NCI-H2227 treated with DMSO at 0.1 percent for 48 hours (cell line): ENCODE results near the gene LILRB3.
"Not testable (repeated sequence)": the region's sequence is repeated elsewhere in the genome, so short reads cannot be mapped to it uniquely, and the experiment has no call there.

Source experiments
- DNase-seq: peaks from one replicate; lab custom pipeline; 2025; lab: John Stamatoyannopoulos, UW

LILRB3 gene

DNA sequence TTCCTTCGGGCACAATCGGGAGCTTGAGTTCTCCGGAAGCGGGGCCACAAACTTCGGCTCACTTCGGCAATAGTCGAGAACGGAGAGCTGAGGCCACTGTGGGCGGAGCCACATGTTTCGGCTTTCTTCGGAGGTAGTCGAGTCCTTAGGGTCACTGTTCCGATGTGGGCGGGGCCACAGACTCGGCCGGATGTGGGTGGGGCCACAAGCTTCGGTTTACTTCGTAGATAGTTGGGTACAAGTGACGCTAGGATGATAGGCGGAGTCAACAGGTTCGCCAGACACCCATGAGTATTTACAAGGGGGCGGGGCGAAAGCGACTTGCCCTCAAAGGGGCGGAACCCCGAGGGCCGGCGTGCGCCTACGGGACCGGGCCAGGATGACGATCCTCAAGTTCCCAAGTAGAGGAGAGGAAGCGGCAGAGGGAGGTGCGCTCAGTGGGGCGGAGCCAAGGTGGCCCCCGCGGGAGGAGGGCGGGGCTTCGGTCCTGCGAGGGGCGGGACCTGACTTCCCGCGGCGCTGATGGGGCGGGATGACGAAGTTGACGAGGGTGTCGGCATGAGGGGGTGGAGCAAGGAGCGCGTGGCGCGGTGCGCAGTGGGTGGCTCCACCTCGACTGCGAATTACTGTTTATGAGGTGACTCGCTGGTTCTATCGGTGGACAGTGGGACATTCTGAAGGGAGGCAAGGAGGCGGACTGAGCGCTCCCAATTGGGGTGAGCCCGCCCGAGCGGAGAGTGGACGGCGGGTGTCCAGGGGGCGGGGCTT, 32.9 kb downstream of the LILRB3 start:
- peak; percentile 100 for DNase-seq

DNA sequence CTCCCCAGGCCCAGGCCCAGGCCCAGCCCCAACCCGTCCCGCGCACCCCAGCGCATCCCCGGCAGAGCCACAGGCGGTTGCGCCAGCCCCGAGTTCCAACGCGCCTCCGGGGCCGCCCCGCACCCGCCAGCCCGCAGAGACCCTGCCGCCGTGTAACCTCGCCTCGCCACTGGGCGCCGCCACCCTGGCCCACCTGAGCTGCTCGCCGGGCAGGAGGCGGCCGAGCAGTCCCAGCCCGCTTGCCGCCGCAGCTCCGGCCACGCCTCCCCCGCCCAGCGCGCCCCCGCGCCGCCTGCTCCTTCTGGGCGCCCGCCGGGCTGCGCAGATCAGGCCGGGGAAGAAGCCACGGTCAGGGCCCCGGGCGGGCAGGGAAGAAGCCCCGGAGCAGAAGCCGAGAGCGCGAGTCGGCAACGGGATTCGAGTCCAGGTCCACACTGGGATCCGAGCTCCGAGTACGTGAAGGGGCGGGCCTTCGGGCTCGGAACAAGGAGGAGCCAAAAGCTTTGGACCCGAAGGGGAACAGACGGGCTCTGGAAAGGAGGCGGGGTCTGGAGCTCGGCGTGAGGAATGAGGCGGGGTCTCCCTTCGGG, 33.6 kb downstream of the LILRB3 start, which contains the start of gene MBOAT7:
Gene MBOAT7, minus strand, starts transcription at position 436 of the 590 bp plus-strand sequence. CDS start 1,072 bp downstream, outside the sequence.
- no peak for DNase-seq

DNA sequence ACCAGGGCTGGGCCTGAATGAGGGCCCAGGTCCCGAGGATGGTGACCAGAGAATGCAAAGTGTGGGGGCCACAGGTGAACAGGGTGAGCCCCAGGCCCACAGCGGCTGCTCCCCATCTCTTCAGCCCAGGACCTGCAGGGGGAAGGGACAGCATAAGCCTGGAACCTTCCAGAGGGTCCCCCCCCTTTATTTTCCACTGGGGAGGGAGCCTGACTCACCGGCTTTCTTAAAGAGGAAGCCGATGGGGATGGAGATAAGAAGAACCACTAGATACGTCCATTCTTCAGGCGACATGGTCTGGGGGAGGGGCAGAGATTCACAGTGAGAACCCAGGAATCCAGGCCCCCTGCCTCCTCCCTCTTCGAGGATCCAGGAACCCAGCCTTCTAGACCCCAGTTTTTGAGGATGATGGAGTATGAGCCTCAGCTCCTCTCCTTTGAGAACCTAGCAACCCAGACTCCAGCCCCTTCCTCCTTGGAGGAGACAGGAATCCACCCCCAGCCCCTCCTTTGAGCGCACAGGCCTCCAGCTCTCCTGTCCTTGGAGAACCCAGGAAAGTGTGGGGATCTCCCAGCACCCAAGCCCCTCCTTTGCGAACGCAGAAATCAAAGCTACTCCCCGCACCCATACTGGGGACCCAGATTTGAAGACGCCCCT, 34.5 kb downstream of the LILRB3 start:
- no peak for DNase-seq

DNA sequence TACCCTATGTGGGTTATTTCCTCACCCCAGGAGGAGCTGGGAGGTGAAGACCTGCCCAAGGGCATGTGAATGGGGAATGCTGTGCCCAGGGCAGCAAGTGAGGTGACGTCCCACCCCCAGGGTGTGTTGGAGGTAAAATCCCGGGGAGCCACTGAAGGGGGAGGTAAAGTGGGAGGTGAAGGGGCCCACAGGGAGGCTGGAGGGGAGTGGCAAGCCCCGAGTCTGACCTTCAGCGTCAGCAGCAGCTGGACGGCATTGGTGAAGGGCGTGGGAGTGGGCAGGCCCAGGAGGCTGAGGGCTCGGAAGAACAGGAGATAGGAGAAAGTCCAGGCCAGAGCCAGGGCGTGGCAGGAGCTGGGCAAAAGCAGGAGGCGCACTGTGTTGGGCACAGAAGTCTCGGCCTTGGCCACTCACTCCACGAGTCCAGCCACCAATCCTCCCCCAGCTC, 35.8 kb downstream of the LILRB3 start:
- no peak for DNase-seq

DNA sequence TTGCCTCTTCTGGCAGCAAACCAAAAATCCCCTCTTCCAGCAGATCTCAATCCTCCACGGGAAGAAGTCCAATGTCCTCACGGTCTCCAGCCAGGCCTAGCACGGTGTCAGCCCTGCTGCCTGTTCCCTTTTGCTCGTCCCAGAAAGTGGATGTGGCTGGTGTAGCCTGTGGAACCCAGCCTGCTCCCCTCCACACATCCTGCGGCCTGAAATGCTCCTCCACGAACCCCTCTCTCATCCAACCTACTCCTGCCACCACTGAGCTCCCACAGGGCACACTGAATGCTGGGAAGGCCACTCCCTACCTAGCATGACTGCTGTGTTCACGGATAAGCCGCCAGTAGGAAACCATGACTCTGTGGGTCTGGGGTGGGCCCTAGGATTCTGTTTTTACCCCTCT, 36.5 kb downstream of the LILRB3 start:
- no peak for DNase-seq

DNA sequence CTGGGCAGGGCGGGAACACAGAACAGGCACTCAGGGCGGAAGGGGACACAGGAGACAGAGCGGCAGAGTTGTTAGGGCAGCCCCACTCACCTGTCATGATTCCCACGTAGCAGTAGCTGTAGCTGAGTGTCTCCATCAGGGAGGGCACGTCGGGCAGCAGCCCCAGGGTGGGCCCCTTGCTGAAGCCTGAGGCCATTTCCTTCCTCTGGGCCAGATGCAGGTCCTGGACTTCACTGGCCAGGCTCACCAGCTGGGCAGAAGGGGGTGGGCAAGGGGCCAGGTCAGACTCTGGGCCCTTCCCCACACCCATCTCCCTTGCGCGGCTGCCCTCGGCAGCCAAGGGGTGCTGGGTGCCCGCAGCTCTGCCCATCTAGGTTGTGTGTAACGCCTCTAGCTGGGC, 39.4 kb downstream of the LILRB3 start:
- no peak for DNase-seq

DNA sequence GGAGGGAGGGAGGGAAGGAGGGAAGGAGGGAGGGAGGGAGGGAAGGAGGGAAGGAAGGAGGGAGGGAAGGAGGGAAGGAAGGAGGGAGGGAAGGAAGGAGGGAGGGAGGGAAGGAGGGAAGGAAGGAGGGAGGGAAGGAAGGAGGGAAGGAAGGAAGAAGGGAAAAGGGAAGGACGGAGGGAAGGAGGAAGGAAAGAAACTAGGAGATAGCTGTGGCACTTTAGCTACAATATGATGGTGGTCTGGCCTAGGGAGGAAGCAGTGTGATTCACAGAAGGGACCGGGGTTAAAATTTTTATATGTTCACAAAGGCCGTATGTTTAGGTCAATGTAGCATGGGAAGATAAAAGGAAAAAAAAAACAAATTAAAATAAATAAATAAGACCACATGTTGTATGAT, 40.9 kb downstream of the LILRB3 start:
- DNase-seq = not testable (repeated sequence)

DNA sequence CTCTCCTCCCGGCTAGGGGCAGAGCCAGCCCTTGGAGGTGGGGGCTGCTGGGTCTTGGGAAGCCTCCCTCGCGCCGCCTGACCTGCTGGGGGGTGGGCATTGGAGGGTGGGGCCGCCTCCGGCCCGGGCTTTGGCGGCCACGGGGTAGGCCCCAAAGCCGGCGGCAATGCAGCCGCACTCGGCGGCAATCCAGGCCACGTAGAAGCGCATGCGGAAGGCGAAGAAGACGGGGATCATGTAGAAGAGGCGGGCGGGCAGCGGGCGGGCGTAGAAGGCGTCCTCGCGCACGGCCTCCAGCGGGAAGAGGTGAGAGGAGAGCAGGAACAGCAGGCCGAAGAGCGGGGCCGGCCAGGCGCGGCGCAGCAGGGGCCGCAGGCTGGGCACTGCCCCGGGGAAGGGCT, 42.1 kb downstream of the LILRB3 start:
- peak; percentile 64 for DNase-seq

DNA sequence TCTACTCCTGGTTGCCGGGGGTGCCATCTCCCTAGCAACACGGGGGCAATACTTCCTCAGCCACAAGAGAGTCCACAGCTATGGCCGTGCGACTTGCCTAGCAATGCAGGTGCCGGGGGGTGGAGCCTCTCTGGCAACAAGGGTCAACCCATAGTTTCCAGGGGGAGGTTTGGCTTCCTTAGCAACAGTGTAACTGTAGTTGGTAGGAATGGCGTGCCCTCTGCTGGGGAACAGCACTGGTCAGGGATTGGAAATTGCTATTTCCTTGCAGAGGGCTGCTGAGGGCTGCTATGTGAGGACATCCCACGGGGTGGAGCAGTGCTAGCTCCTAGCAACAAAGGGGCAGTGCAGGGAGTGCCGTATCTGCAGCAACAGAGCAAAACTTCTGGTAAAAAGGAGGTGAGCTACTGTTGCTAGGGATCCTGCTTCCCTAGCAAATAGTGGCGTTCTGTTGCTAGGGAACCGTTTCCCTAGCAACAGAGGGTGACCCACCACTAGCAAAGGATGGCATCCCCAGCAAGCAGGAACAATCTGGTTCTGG, 42.8 kb downstream of the LILRB3 start:
- DNase-seq = peak; percentile 99

DNA sequence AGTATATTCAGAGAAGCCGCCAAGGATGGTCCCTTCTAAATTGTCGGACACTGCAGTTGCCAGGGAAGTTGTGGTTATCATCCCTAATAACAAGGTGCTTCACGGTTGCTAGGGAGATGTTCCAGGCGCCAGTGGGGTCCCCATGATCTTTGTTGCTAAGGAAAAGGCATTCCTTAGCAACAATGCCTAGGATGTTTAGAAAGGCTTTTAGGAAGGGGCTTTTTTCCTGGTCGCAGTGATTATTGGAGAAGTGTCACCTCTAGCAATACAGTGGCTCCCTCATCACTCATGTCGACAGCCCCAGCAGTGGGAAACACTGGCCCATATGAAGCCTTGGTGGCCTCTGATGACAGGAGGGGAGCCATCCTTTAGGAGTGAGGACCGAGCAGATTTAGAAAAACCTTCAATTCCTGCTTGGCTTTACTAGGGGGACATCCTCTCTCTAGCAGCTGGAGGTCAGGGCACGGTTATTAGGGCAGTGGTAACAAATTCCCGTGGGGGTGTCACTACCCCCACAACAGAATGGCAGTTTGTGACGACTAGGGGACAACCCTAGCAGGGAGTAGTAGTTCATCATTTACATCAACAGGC, 43.5 kb downstream of the LILRB3 start:
- DNase-seq = peak; percentile 69

DNA sequence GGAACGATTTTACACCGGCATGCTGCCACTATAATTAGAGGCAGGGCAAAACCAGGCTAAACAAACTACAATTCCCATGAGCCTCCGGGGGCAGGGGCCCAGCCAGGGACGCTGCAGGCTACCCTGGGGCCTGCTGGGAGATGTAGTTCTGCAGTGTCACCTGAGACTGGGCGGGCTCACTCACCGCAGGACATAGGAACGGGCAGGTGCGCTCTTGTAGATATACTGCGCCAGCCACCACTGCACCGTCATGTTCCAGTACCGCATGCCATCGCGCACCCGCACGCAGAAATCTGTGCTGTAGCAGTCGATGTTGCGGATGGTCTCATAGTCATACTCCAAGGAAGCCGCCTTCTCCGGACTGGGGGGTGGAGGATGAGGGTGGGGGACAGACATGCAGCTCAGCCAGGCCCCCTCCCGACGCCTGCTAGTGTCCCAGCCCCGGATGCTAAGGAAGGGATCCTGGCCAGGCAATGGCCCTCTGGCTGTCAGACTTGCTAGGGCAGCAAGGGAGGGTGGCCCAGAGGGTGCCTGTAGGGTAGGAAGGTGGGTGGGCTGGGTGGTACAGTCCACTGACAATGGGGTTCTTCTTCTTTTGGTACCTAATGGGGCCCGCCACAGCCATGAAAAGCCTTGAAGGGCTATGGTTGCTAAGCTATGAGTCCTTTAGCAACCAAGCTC, 44.1 kb downstream of the LILRB3 start:
- DNase-seq = peak; percentile 67

DNA sequence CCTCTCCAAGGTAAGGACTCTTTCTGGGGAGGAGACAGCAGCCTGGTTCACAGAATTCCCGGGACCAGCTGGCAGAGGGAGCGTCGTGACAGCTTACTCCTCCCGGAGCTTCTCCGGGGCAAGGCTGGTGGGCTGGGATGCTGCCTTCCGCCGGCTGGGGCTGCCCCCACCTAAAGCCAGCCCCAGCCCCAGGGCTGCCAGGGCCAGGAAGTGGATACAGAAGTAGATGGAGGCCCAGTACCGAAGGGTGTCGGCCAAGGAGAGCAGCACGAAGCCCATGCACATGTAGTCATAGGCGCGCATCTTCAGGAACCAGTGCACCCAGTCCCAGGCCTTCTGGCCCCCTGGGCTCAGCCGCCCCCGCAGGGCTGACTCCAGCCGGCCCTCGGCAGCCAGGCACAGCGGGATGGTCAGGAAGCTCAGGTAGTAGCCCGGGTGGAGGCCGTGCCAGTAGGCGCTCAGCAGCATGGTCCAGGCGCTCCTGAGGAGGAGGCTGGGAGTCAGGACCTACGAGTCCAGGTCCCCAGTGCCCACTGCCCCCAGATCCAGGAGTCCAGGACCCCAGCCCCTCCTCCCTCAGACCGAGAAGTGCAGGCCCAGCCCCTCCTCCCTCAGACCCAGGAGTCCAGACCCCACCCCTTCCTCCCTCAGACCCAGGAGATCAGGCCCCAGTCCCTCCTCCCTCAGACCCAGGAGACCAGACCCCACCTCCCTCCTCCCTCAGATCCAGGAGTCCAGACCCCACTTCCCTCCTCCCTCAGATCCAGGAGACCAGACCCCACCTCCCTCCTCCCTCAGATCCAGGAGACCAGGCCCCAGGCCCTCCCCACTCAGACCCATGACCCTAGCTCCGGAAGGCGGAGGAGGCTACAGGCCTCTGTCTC, 48.6 kb downstream of the LILRB3 start:
- DNase-seq = no peak

DNA sequence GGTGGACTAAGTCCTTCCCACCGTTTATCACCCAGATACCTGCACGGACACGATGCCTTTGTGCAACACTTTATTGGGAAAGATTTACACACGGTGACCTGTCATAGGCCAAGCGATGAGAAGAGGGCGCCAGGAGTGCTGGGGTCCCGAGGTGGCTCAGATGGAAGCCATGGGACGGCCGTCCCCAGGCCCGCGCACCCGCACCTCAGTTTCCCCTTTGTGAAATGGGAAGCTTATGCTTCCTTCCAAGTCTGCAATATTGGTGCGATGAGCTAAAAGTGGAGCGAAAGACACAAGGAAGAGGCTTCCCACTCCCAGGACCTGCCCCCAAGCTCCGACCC, 49.5 kb downstream of the LILRB3 start:
- no peak for DNase-seq

DNA sequence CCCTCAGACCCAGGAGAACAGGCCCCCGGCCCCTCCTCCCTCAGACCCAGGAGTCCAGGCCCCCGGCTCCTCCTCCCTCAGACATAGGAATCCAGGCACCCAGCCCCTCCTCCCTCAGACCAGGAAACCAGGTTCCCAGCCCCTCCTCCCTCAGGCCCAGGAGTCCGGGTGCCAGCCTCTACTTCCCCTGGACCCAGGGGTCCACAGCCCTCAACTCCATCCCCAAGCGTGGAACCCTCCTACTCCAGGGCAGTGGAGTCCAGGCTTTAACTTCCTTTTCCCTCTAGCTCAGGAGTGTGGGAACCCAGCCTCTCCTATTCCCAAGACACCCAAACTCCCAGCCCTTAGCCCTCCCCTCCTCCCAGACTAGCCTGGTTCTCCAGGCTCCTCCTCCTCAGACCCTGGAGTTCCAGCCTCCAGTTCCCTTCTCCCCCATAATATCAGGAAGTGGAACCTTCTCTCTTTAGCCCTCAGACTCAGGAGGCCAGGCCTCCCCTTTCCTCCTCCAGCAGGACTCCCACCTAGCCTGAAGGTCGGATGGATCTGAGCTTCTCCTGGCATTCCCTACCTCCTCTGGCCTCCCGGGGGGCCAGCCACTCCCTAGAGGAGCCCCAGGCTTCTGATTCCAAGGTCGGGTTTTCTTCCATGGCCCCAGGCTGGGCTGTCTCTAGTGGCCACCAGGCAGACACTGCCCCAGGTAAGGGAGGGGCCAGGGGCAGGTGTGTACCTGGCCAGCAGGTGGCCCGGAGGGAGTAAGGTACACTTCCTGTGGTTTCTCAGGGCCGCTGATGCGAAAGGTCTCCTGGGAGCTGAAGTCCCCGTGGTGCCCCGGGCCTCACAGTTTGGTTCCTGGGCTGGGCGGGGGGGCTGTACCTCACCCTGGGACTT, 50.1 kb downstream of the LILRB3 start, which contains the start of gene TMC4:
Gene TMC4, minus strand, starts transcription at position 690 of the 888 bp plus-strand sequence. Its CDS starts 43 bp downstream, at position 647.
- DNase-seq = no peak

DNA sequence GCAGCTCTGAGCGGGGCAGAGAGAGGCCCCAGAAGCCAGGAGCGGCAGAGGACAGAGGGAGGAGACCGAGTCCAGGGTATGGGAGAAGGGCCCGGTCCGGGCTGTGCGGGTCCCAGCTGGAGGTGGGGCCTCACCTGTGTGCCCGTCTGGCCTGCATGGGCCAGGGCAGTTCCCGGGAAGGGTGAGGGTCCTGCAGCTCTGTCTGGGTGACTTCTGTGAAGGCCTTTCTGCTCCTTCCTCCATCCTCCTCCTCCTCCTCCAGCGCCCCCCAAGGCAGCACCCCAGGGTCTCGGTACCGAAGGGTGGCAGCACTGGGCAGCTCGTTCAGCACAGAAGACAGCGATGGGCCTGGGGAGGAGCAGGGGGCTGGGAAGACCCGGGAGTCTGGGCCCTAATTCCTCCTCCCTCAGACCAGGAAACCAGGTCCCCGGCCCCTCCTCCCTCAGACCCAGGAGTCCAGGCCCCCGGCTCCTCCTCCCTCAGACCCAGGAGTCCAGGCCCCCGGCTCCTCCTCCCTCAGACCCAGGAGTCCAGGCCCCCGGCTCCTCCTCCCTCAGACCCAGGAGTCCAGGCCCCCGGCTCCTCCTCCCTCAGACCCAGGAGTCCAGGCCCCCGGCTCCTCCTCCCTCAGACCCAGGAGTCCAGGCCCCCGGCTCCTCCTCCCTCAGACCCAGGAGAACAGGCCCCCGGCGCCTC, 50.9 kb downstream of the LILRB3 start:
- DNase-seq = not testable (repeated sequence)

DNA sequence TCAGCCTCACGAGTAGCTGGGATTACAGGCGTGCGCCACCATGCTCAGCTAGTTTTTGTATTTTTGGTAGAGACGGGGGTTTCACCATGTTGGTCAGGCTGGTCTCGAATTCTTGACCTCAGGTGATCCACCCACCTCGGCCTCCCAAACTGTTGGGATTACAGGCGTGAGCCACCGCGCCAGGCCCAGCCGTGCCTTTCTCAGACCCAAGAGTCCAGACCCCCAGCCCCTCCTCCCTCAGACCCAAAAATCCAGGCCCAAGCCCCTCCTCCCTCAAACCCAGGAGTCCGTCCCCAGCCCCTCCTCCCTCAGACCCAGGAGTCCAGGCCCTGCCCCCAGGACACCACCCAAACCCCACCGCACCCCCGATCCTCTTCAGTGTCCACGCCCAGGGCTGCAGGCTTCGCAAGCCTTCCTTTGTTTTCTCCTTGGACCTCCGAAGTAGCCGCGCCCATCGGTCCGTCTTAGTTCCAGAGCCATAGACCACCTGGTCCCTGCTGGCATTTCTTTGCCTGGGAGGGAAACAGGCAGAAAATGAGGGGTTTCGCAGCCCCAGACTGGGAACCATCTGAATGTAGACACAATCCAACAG, 53.6 kb downstream of the LILRB3 start:
- DNase-seq = no peak

DNA sequence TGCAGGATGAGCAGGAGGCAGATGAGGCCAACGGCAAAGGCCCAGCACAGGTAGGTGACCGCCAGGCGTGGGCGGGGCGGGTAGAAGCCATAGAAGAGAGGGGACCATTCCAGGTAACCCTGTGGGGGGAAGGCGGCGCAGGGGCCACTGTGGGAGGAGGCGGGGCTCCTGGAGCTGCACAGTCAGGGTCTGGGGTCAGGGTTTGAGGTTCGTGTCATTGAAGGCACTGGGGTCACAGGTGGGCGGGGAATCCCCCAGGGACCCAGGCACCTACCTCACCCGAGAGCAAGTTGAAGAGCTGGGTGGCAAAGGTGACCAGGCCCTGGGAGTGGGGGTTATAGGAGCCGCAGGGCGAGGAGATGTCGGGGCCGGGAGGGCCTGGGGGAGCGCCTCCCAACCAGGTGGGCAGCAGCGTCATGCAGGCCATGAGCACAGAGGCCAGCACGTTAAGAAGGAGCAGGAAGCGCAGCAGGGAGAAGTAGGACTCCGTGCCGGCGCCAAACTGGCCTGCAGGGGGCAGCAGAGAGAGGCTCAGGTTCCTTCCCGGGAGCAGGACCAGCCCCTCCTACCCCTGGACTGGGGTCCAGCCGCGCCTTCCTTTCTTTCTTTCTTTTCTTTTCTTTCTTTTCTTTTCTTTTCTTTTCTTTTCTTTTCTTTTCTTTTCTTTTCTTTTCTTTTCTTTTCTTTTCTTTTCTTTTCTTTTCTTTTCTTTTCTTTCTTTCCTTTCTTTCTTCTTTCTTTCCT, 54.5 kb downstream of the LILRB3 start:
- peak; percentile 96 for DNase-seq
